ENCODE measurements around the gene THRB. TPM values are rescaled to one million over a fixed set of nuclear protein-coding genes. Genes with fewer than 3 reads are reported as not detected.

Gene THRB
- polyA plus RNA-seq, 2 of the 4 experiments (the other 2 are of a cell fraction): 2.0 to 2.3 TPM

- peak; percentile 67 for TF ChIP-seq CTCF (IDR thresholded peaks at IDR 0.05)
- no peak for TF ChIP-seq ATOH8 (CRISPR knock-in tag; IDR thresholded peaks at IDR 0.05; ENCODE audit: low read depth)
- no peak for TF ChIP-seq FOSB (CRISPR knock-in tag; IDR thresholded peaks at IDR 0.05)
- no peak for TF ChIP-seq MAZ (IDR thresholded peaks at IDR 0.05; ENCODE audit: borderline replicate concordance, low read depth, low read length)
- TF ChIP-seq RAD21 (conservative IDR thresholded peaks at IDR 0.05 in 1 of 2, IDR thresholded peaks at IDR 0.05 in 1 of 2): peak; percentile 70 to 74
- TF ChIP-seq GATA3 (IDR thresholded peaks at IDR 0.05; ENCODE audit: borderline replicate concordance): no peak
- no peak for TF ChIP-seq HOXA7 (CRISPR knock-in tag; IDR thresholded peaks at IDR 0.05)
- TF ChIP-seq RARB (CRISPR knock-in tag; IDR thresholded peaks at IDR 0.05): no peak
- no peak for TF ChIP-seq NPAS2 (CRISPR knock-in tag; IDR thresholded peaks at IDR 0.05; ENCODE audit: borderline replicate concordance)
- no peak for TF ChIP-seq KDM5A (IDR thresholded peaks at IDR 0.05)
- TF ChIP-seq ESRRA (IDR thresholded peaks at IDR 0.05; ENCODE audit: borderline replicate concordance, low read length): no peak
- no peak for TF ChIP-seq FOXS1 (CRISPR knock-in tag; IDR thresholded peaks at IDR 0.05)
- TF ChIP-seq CBX2 (IDR thresholded peaks at IDR 0.05; ENCODE audit: borderline replicate concordance, low read depth): no peak
- peak; percentile 61 for TF ChIP-seq MAX (IDR thresholded peaks at IDR 0.05)
- TF ChIP-seq SREBF2 (IDR thresholded peaks at IDR 0.05): no peak
- no peak for TF ChIP-seq MAFK (IDR thresholded peaks at IDR 0.05; ENCODE audit: partially characterized antibody)
- no peak for TF ChIP-seq CHD2 (IDR thresholded peaks at IDR 0.05; ENCODE audit: low read length, partially characterized antibody)
Measured at GRCh38 chr3:24185738-24186384, 308.8 kb downstream of the THRB start (continued).

GRCh38 chr3:24184528-24185176 is 310.0 kb downstream of the THRB start:
- H3K27ac ChIP-seq: no peak overlapping the region
- DNase-seq (ENCODE audit: low read depth in 1 of 2, low spot score in 1 of 2) (no peak), ATAC-seq (no peak), FAIRE-seq (no peak)
- no peak overlapping the region for H3K4me2 ChIP-seq
- POLR2A ChIA-PET: no interaction called here
- no peaks in the 10 kb centered on the region for H3K9me3 ChIP-seq
- H3K4me1 ChIP-seq: no peaks in the 10 kb centered on the region
- H3K4me3 ChIP-seq: no peak overlapping the region
- WGBS (ENCODE audit: missing lambda C conversion rate): 64% methylated on average over 5 of the region's 5 CpGs
- TF ChIP-seq RNF2 (IDR thresholded peaks at IDR 0.05; ENCODE audit: borderline replicate concordance, low read depth) (no peak), CHD4 (IDR thresholded peaks at IDR 0.05; ENCODE audit: borderline replicate concordance) (no peak), NFE2L2 (conservative IDR thresholded peaks at IDR 0.05; ENCODE audit: low read length) (peak; percentile 81), RAD21 (conservative IDR thresholded peaks at IDR 0.05 in 1 of 2, IDR thresholded peaks at IDR 0.05 in 1 of 2) (no peak), ZNF302 (CRISPR knock-in tag; IDR thresholded peaks at IDR 0.05) (no peak)
- CTCF ChIA-PET: interaction anchor here (1.8 to 2.4 kb wide), 3 partner anchors 14 to 29 kb away, joined by 7 to 13 read pairs (median 8); no protein-coding TSS in a partner anchor

- ATAC-seq: no peak
- 66% methylated on average over 2 of the region's 2 CpGs for WGBS (ENCODE audit: missing lambda C conversion rate)
- H3K27ac ChIP-seq: no peak overlapping the region
- no peak for DNase-seq (ENCODE audit: low read depth in 1 of 2, low spot score in 1 of 2)
- TF ChIP-seq RAD21 (conservative IDR thresholded peaks at IDR 0.05 in 1 of 2, IDR thresholded peaks at IDR 0.05 in 1 of 2) (0 out of 5 replicates have a peak, but pooled peaks of 1 of the 2 experiments have one; percentile 31), ELK1 (IDR thresholded peaks at IDR 0.05; ENCODE audit: low read depth, low read length) (no peak), JUNB (IDR thresholded peaks at IDR 0.05) (no peak)
- no peaks in the 10 kb centered on the region for H3K4me1 ChIP-seq
- ChIA-PET POLR2A (no interaction called here), CTCF (interaction anchor here (0.7 to 2.2 kb wide), 3 partner anchors 10 to 55 kb away, joined by 3 to 8 read pairs (median 5); no protein-coding TSS in a partner anchor)
- no peaks in the 10 kb centered on the region for H3K9me3 ChIP-seq
- no peak overlapping the region for H3K4me3 ChIP-seq
- H3K4me2 ChIP-seq: no peak overlapping the region
- no peak for FAIRE-seq
Measured at GRCh38 chr3:24182756-24183155, 311.9 kb downstream of the THRB start.
